ENCODE results near the gene COL15A1. TPM values are rescaled to one million over a fixed set of nuclear protein-coding genes. Genes with fewer than 3 reads are reported as not detected.

The COL15A1 gene
- total RNA-seq, result under 1 TPM; 0.10 to 0.20 TPM

DNA sequence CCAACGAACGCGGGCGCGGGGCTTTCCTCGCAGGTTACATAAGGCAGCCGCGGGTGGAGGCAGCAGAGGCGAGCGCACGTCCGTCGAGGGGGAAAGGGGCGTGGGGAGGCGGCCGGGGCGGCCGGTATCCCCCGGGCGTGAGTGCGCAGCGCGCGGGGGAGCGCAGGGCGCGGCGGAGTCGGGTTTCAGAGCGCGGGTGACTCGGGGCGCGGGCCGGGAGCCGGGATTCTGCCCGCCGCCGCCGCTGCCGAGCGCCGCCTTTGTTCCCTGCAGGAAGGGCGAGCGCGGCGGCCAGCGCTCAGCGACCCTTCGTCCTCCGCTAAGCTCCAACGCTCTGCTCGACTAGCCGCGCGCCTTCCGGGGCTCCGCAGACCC, at the start of gene COL15A1:
COL15A1 (plus strand) TSS at position 226 of the 375 bp plus-strand sequence. CDS start 155 bp downstream, outside the sequence.

DNA sequence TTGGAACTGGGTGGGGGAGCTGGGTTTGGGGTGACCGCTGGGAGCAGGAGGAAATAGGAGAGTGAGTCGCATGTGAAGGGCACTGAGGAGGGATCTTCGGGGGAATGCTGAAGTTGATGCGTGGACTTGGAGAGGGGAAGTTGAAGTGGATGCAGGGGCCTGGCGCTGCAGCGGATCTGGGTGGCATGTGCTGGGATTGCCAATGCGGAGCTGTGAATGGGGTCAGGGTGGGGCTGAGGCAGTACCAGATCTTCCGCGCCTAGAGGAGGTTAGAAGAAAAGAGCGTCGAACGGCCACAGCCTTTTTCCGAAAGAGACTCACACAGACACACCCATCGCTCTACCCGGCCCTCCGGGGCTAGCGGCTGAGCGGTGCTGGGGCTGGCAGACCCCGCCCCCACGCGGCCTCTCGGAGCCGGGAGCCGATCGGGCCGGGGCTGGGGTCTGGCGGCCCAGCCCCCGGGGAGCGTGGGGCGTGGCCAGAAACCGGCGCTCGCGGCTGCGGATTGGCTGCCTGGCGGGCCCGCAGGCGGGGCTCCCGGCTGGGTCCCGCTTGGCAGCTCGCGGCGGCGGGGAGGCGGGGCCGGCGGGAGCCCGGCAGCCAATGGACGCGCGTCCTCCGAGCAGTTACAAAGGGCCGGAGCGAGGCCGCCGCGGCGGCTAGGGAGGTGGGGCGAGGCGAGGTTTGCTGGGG, 160.9 kb downstream of the COL15A1 start, which contains the start of gene TGFBR1:
TGFBR1 (plus strand) TSS at position 655 of the 693 bp plus-strand sequence. CDS start 93 bp downstream, outside the sequence.

Other genes with a start within 250 kb of the COL15A1 start
- gene GABBR2, start 235.0 kb upstream of the COL15A1 start, total RNA-seq, result not detected
- gene ANKS6, start 147.4 kb upstream of the COL15A1 start, total RNA-seq, result 1 to 10 TPM; 6.8 to 8.3 TPM
- 1 to 10 TPM; 6.7 to 6.8 TPM for gene GALNT12, start 136.2 kb upstream of the COL15A1 start, total RNA-seq
- 10 to 100 TPM; 72.0 to 76.2 TPM for gene TGFBR1, start 161.2 kb downstream of the COL15A1 start, total RNA-seq

Data from activated naive CD4-positive, alpha-beta T cell treated with anti-CD3 and anti-CD28 coated beads, Interleukin-2, amount 10 ng/mL, durations not matched to agents 5 hours and 36 hours (primary cell).